ENCODE measurements around the gene ABCC4. TPM values are rescaled to one million over a fixed set of nuclear protein-coding genes. Genes with fewer than 3 reads are reported as not detected.

ABCC4 gene
- total and polyA plus RNA-seq, 8 donors = 1.5 to 87.2 (median 29.7) TPM

DNA sequence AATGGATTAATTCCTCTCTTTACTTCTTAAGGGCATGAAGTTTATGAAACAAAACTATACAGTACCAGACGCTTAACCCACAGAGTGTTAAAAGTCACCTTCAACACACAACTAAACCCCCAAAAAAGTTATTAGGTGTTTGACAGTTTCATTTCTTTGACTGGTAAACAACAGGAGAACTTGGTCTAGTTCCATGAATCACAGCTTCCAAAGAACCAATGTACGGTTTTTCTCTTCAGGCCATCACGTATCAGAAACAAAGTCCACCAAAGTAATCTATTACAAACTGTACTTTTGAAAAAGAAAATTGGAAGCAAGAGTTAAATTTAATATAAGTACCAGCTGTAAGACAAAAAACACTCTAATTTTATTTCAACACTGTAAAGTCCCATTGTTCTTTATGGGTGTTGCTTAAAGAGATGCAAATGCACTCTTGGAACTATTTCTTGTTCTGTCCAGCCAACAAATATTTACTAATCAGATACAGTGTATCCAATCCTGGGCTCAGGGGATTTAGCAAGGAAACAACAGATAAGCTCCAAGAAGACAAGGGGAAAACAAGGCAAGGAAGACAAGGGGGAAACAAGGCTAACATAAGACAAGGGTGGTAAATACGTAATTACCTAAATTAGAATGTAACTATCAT is 149.2 kb downstream of the ABCC4 start:
- intact Hi-C loops (cut with DNase I; ENCODE audit: low total_unique reads) = no loop called here
- H3K27me3 ChIP-seq = no peaks in the 10 kb centered on the region
- 74 to 96% (median 79%) methylated on average over 4 of the region's 4 CpGs for WGBS, 5 donors

DNA sequence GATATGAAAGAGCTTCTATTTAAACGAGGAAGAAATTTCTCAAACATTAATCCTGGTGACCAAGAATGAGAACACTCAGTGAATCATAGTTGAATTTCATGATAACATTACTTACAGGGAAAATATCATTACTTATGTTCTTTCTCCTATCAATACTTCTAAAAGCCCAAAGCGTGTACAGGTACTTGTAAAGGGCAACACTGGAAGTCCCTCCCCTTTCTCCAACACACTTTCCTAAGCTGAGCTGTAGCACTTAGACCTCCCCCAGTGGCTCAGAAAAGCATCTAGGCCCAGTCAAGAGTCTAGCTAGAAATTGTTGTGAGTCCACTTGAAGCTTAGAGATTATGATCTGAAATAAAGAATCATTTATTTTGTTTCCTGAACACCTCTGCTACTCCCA is 150.7 kb downstream of the ABCC4 start:
- TF ChIP-seq, protein P1, sequence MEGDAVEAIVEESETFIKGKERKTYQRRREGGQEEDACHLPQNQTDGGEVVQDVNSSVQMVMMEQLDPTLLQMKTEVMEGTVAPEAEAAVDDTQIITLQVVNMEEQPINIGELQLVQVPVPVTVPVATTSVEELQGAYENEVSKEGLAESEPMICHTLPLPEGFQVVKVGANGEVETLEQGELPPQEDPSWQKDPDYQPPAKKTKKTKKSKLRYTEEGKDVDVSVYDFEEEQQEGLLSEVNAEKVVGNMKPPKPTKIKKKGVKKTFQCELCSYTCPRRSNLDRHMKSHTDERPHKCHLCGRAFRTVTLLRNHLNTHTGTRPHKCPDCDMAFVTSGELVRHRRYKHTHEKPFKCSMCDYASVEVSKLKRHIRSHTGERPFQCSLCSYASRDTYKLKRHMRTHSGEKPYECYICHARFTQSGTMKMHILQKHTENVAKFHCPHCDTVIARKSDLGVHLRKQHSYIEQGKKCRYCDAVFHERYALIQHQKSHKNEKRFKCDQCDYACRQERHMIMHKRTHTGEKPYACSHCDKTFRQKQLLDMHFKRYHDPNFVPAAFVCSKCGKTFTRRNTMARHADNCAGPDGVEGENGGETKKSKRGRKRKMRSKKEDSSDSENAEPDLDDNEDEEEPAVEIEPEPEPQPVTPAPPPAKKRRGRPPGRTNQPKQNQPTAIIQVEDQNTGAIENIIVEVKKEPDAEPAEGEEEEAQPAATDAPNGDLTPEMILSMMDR (IDR thresholded peaks at IDR 0.05) = no peak
- TF ChIP-seq EP300 (IDR thresholded peaks at IDR 0.05) (no peak), POLR2A (IDR thresholded peaks at IDR 0.05) (no peak), POLR2AphosphoS5 (IDR thresholded peaks at IDR 0.05) (no peak)
- DNase-seq = peak in 1 of 2 donors; percentile 47
- Histone ChIP-seq H3K9me3 (no peaks in the 10 kb centered on the region), H3K27me3 (no peaks in the 10 kb centered on the region), H3K4me3 (no peak overlapping the region), H3K4me1 (peaks cover 4 to 30% (median 7%) of the 10 kb centered on the region in 4 donors), H3K27ac (peak overlapping the region in 2 of 5 donors; percentile 27 to 54), H3K36me3 (peaks cover 0 to 3% (median 0%) of the 10 kb centered on the region in 4 donors)
- intact Hi-C loops (cut with DNase I; ENCODE audit: low total_unique reads) = no loop called here
- 29 to 57% (median 52%) methylated on average over 2 of the region's 2 CpGs for WGBS, 5 donors

More for the DNA sequence above, 149.2 kb downstream of the ABCC4 start:
- DNase-seq = no peak
- no peak for TF ChIP-seq EP300 (IDR thresholded peaks at IDR 0.05)
- no peak for TF ChIP-seq POLR2A (IDR thresholded peaks at IDR 0.05)
- TF ChIP-seq, protein P1 (IDR thresholded peaks at IDR 0.05) = no peak
- no peak for TF ChIP-seq POLR2AphosphoS5 (IDR thresholded peaks at IDR 0.05)
- H3K27ac ChIP-seq = no peak overlapping the region
- peaks cover 4 to 36% (median 7%) of the 10 kb centered on the region in 4 donors for H3K4me1 ChIP-seq
- no peak overlapping the region for H3K4me3 ChIP-seq
- H3K9me3 ChIP-seq = no peaks in the 10 kb centered on the region
- H3K36me3 ChIP-seq = no peaks in the 10 kb centered on the region

DNA sequence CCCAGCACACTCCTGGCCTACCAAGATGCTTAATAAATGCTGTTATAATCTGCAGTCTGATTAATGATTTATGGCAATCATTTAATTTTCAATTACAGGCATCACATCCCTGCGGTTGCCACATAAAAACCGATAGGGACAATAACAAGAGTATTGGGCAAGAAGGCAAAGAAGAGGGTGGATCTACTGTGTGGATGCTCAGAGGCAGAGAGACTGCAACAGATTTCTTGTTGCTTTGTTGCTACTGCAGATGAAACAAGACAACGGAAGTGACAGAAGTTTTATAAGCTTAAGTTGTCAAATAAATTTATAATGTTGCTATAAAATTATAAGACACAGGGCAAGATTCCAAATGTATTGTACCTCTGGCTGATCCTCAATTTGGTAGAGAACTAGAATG is 154.8 kb downstream of the ABCC4 start:
- no peak for DNase-seq
- Histone ChIP-seq H3K27ac (no peak overlapping the region), H3K27me3 (no peaks in the 10 kb centered on the region), H3K36me3 (peaks cover 0 to 11% (median 0%) of the 10 kb centered on the region in 4 donors), H3K4me3 (no peak overlapping the region), H3K4me1 (peaks cover 0 to 12% (median 0%) of the 10 kb centered on the region in 4 donors), H3K9me3 (no peaks in the 10 kb centered on the region)
- intact Hi-C loops (cut with DNase I; ENCODE audit: low total_unique reads) = no loop called here
- TF ChIP-seq POLR2A (IDR thresholded peaks at IDR 0.05) (no peak), POLR2AphosphoS5 (IDR thresholded peaks at IDR 0.05) (no peak), EP300 (IDR thresholded peaks at IDR 0.05) (no peak)
- TF ChIP-seq, protein P1 (IDR thresholded peaks at IDR 0.05) = no peak
- 74 to 86% (median 83%) methylated on average over 3 of the region's 3 CpGs for WGBS, 5 donors

DNA sequence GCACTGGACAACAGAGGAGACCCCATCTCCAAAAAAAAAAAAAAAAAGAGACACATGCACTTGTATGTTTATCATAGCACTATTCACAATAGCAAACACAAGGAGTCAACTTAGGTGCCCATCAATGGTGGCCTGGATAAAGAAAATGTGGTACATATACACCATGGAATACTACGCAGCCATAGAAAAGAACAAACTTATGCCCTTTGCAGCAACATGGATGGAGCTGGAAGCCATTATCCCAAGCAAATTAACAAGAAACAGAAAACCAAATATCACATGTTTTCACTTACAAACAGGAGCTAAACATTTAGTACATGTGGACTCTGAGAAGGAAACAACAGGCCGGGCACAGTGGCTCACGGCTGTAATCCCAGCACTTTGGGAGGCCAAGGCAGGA is 155.7 kb downstream of the ABCC4 start:
- no peaks in the 10 kb centered on the region for H3K27me3 ChIP-seq
- TF ChIP-seq, protein P1 (IDR thresholded peaks at IDR 0.05) = no peak
- TF ChIP-seq POLR2A (IDR thresholded peaks at IDR 0.05) = no peak
- TF ChIP-seq POLR2AphosphoS5 (IDR thresholded peaks at IDR 0.05) = no peak
- TF ChIP-seq EP300 (IDR thresholded peaks at IDR 0.05) = no peak
- peaks cover 0 to 12% (median 0%) of the 10 kb centered on the region in 4 donors for H3K36me3 ChIP-seq
- DNase-seq = no peak
- intact Hi-C loops (cut with DNase I; ENCODE audit: low total_unique reads) = no loop called here
- H3K9me3 ChIP-seq = no peaks in the 10 kb centered on the region
- no peak overlapping the region for H3K4me3 ChIP-seq
- 67 to 100% (median 94%) methylated on average over 3 of the region's 3 CpGs for WGBS, 5 donors
- H3K27ac ChIP-seq = no peak overlapping the region
- peaks cover 0 to 12% (median 0%) of the 10 kb centered on the region in 4 donors for H3K4me1 ChIP-seq

All from stomach (tissue), 9 donors.